ENCODE results near the gene FIG4.
"Not testable (repeated sequence)": the region's sequence is repeated elsewhere in the genome, so short reads cannot be mapped to it uniquely, and the experiment has no call there.

The FIG4 gene

GRCh38 chr6:109854541-109855308 is 163.6 kb downstream of the FIG4 start:
- DNase-seq (ENCODE audit: low read depth): no peak

- not testable (repeated sequence) for DNase-seq (ENCODE audit: low read depth)
Observed at GRCh38 chr6:109855476-109856040, 164.5 kb downstream of the FIG4 start.

- no peak for DNase-seq (ENCODE audit: low read depth)
Observed at GRCh38 chr6:109861946-109862345, 170.8 kb downstream of the FIG4 start.

GRCh38 chr6:109864050-109864449 is 173.0 kb downstream of the FIG4 start:
- no peak for DNase-seq (ENCODE audit: low read depth)

GRCh38 chr6:109865968-109866367 is 174.9 kb downstream of the FIG4 start:
- no peak for DNase-seq (ENCODE audit: low read depth)

- DNase-seq (ENCODE audit: low read depth): peak; percentile 28
Observed at GRCh38 chr6:109867009-109867969, 176.2 kb downstream of the FIG4 start.

- peak; percentile 68 for DNase-seq (ENCODE audit: low read depth)
Observed at GRCh38 chr6:109867970-109868358, 176.9 kb downstream of the FIG4 start.

- peak; percentile 51 for DNase-seq (ENCODE audit: low read depth)
Observed at GRCh38 chr6:109869398-109870088, 178.4 kb downstream of the FIG4 start.

GRCh38 chr6:109870089-109870410 is 179.0 kb downstream of the FIG4 start:
- DNase-seq (ENCODE audit: low read depth): no peak

GRCh38 chr6:109872549-109872948 is 181.5 kb downstream of the FIG4 start:
- DNase-seq (ENCODE audit: low read depth): no peak

GRCh38 chr6:109872968-109873545 is 182.0 kb downstream of the FIG4 start:
- DNase-seq (ENCODE audit: low read depth): no peak

GRCh38 chr6:109874086-109874485 is 183.0 kb downstream of the FIG4 start:
- no peak for DNase-seq (ENCODE audit: low read depth)

- no peak for DNase-seq (ENCODE audit: low read depth)
Observed at GRCh38 chr6:109874621-109875020, 183.5 kb downstream of the FIG4 start.

Measured in stromal cell of bone marrow (primary cell).